ENCODE results near the gene COX7C.

Gene COX7C

GRCh38 chr5:86665984-86666760, 48.4 kb downstream of the COX7C start:
- DNase-seq, result no peak

- DNase-seq, result no peak
Observed at GRCh38 chr5:86666981-86667380, 49.2 kb downstream of the COX7C start.

All from cortex of kidney (tissue), 1 donor.